Natural killer cell treated with Interleukin-12 subunit alpha and Interleukin-12 subunit beta and Interleukin-15 and Interleukin-18, amount 100 ng/mL, for 72 hours (primary cell): ENCODE measurements around the gene AHNAK. TPM values are rescaled to one million over a fixed set of nuclear protein-coding genes. Genes with fewer than 3 reads are reported as not detected.

Experiments used
- ATAC-seq, 2 donors: fragments of 150-1000 bp; cut with Tn5 transposase in 1 of 2; sonication (Bioruptor Pico), chemical (Tn5 transposase) in 1 of 2; 2 replicates each; pipeline ENCODE4 v1.10.0; 2021
- DNase-seq: peaks from one replicate; pipeline ENCODE4 v3.0.0; 2022; ENCODE audit warnings: low spot score
- H3K27ac Mint-ChIP-seq, 2 donors: 1 replicate in 1 of 2; 2 replicates in 1 of 2; pipeline ENCODE4 v1.8.0; 2022; ENCODE audit warnings: mixed read lengths in 2 of 2, mild to moderate bottlenecking in 1 of 2, moderate library complexity in 1 of 2
- H3K27me3 Mint-ChIP-seq, 2 donors: 1 replicate in 1 of 2; 2 replicates in 1 of 2; pipeline ENCODE4 v1.8.0; 2022; ENCODE audit warnings: mixed read lengths in 2 of 2
- H3K36me3 Mint-ChIP-seq: one replicate; pipeline ENCODE4 v1.8.0; 2022; ENCODE audit warnings: mixed read lengths
- H3K4me1 Mint-ChIP-seq, 2 donors: 1 replicate in 1 of 2; 2 replicates in 1 of 2; pipeline ENCODE4 v1.8.0; 2022; ENCODE audit warnings: low read depth in 2 of 2, mixed read lengths in 2 of 2, mild to moderate bottlenecking in 1 of 2
- H3K4me3 Mint-ChIP-seq: one replicate; pipeline ENCODE4 v1.8.0; 2022; ENCODE audit warnings: mixed read lengths
- H3K9me3 Mint-ChIP-seq: 2 replicates; pipeline ENCODE4 v1.8.0; 2022; ENCODE audit warnings: mixed read lengths
- total RNA-seq, 2 donors: library from RNA; stranded (reverse); gene quantifications; one replicate each; pipeline ENCODE4 v1.2.3, GENCODE V29; 2022

Gene AHNAK
- total RNA-seq, 2 donors from 2014 or later: 49.2 to 60.0 TPM

DNA sequence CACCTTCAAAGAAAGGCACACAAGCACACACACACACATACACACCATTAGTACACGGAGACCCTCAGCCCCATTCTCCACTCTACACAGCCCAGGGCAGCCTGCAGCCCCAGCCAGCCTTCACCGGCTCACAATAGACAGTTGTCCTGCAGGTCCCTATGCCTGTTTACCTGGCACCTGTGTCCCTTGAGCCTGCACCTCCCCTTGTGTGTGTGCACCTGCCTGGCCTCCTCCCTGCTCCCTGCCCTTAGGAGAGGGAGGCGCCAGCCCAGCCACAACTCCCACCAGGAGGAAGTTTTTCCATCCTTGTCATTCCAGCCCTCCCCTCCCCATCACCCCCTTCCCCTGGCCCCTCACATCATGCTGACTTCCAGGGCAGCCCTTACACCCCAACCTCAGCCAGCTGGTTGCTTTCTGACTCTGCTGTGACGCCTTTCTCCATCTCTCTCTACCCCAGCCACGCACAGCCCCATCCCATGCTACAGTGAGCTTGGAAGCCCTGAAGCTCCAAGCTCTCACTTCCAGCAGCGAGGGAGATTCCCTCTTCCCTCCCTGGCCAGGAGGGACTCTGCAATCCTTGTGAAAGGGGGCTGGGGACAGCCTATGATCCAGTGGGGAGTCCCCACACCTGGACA is 4.4 kb downstream of the AHNAK start:
- ATAC-seq (no peak), DNase-seq (no peak)
- Mint-ChIP-seq H3K27me3 (no peaks in the 10 kb centered on the region), H3K4me1 (peaks cover 62 to 63% of the 10 kb centered on the region in 2 donors), H3K4me3 (peak overlapping the region; percentile 83), H3K27ac (peak overlapping the region; percentile 91 to 97), H3K36me3 (no peaks in the 10 kb centered on the region), H3K9me3 (no peaks in the 10 kb centered on the region)

DNA sequence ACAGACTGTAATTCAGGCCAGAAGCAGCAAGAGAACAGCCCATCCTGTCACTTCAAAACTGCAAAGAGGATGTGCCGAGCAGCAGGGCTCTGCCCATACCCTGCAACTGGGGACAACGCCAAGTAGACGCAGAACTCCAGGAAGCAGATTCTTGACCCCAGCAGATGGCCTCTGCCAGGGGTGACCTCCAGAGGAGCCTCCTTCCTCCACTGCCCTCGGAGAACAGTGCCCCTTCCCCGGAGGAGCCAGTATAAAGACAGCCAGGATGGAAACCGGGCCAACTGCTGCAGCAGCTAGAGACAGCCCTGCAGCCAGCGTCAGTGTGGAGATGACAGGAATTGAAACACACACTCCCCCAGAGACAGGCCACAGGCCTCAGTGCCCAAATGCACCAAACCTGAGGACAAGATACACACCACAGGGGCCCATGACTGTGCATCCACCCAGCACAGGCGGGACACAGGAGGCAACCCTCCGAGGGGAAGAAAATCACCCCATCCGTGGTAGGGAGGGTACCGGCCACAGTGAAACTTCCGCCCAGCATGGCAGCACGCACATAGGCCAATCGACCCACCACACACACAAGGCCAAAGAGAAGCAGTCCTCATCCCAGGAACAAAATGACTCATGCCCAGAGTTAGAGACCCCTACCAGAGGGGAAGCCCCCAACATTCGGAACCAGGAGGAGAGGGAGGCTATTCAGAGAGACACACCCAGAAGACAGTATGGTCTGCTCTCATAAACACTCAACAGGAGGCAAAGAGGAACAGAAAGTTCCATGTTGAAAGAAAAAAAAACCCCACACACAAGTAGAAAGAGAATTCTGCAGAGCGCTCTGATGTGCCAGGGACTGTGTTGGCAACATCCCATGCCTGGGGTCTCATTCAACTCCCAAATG is 5.6 kb downstream of the AHNAK start:
- ATAC-seq: peak; percentile 43 to 74
- Mint-ChIP-seq H3K36me3 (no peaks in the 10 kb centered on the region), H3K4me1 (peaks cover 65 to 67% of the 10 kb centered on the region in 2 donors), H3K27ac (peak overlapping the region; percentile 91 to 97), H3K27me3 (no peaks in the 10 kb centered on the region), H3K4me3 (peak overlapping the region; percentile 83), H3K9me3 (no peaks in the 10 kb centered on the region)
- no peak for DNase-seq

DNA sequence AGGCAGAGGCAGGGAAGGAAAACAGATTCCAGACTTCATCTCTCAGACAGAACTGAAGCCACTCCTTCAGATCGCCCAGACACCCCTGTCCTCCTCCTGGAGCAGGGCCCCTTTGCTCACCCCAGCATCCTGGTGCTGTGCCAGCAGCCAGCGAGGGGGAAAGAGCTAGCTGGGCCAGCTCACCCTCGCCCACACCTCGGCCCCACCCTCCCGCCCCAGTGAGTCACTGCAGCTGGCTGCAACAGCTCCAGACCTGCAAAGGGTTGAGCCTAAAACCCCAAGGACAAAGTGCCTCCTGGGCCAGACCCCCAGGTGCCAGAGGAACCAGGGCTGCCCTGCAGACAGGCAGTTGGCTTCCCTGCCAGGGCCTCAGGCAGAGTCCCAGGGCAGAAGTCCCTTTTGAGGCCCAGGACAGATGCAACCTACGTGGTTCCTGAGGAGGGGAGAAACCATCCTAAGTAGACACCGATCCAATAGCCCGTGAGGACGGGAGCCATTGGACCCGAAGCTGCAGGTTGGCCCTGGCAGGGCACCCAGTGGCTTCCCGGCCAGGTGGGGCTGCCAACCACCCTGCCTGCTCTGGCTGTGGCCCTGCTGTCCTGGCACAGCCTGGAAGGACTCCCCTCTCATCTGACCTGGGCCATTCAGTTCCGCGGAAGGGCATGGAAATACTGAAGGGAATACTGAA is 7.2 kb downstream of the AHNAK start:
- no peaks in the 10 kb centered on the region for H3K27me3 Mint-ChIP-seq
- peak; percentile 28 to 55 for ATAC-seq
- no peak for DNase-seq
- H3K36me3 Mint-ChIP-seq: peaks cover 3% of the 10 kb centered on the region
- no peaks in the 10 kb centered on the region for H3K9me3 Mint-ChIP-seq
- peaks cover 59 to 60% of the 10 kb centered on the region in 2 donors for H3K4me1 Mint-ChIP-seq
- peak overlapping the region; percentile 63 for H3K4me3 Mint-ChIP-seq
- peak overlapping the region; percentile 70 to 91 for H3K27ac Mint-ChIP-seq

DNA sequence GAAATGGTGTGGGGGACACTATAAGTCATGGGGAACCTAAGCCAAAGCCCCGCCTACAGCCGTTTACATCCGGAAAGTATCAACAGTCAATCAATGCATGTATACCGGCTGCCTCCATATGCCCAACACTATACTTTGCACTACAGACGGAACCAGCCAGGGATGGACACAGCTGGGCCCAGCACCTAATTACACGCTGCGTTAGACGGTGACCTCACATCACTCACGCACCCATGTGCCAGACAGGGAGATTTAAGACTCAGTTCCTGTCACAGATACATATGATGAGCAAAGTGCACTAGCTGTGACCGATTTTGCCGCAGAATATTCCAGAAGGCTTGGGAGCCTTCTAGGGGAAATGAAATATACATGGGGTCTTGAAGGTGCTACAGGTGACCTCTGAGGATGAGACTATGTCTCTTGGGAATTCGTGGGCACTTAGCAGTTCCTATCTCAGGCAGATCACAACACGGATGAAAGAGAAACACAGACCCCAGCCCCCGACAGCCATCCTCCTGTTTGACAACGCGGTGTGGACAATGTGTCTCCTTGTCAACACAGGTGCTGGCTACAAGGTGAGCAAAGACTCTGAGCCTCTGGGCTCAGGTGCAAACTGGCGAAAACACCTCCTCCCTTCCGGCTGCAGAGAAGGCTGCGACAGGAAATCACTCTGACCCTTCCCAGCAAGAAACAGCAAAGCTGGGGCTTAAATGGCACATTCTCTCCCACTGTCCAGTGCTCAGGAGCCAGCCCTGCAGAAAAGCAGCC is 8.0 kb downstream of the AHNAK start:
- H3K27ac Mint-ChIP-seq: peak overlapping the region; percentile 70 to 91
- DNase-seq: no peak
- no peak for ATAC-seq
- H3K27me3 Mint-ChIP-seq: no peaks in the 10 kb centered on the region
- H3K4me3 Mint-ChIP-seq: peak overlapping the region; percentile 63
- H3K36me3 Mint-ChIP-seq: peaks cover 4% of the 10 kb centered on the region
- H3K4me1 Mint-ChIP-seq: peaks cover 54 to 55% of the 10 kb centered on the region in 2 donors
- no peaks in the 10 kb centered on the region for H3K9me3 Mint-ChIP-seq

DNA sequence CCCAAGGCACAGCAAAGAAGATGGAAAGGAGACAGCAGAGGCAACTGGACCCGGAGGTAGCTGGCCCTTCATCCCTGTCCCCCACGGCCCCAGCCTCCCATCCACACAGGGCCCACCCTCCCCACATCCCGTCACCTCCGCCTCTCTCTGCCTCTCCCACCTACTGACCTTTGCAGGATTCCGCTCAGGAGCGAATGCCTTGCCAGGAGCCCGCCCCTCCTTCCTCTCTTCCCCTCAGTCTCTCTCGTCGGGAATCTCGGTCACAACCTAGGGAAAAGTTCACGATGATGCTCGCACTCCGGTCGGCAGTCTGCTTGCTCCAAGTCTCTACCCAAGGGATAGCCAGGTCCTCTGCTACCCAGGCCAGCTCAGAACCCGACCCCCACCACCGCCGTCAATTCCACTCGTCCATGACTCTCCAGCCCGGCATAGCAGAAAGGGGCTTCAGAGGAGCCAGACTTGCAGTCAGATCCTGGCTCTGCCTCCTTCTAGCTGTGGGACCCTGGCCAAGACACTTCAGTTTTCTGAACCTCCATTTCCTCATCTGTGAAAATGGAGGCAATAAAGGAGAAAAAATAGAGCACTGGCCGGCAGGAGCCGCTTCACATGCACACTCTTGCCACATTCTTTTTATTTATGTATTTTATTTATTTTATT is 10.2 kb downstream of the AHNAK start:
- no peak overlapping the region for H3K4me3 Mint-ChIP-seq
- H3K27me3 Mint-ChIP-seq: no peaks in the 10 kb centered on the region
- ATAC-seq (no peak), DNase-seq (no peak)
- H3K36me3 Mint-ChIP-seq: peaks cover 4% of the 10 kb centered on the region
- H3K4me1 Mint-ChIP-seq: peaks cover 33 to 36% of the 10 kb centered on the region in 2 donors
- no peaks in the 10 kb centered on the region for H3K9me3 Mint-ChIP-seq
- peak overlapping the region; percentile 23 to 55 for H3K27ac Mint-ChIP-seq

DNA sequence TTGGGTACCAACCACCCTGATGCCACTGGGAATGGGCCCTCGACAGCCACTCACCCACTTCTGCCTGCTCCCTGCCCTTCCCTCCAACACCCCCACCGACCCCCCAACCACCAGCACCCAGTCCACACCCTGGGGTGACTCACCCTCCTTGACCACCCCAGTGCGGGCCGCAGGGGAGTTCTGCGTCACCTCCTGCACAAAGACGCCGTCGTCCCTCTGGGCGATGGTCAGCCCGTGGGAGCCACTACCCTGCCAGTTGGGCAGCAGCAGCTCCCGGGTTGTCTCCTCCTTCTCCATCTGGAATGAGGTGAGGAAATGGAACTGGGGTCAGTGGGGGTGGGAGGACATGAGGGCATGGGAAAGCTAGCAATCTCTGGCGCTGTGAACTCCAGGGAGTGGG is 10.8 kb downstream of the AHNAK start:
- ATAC-seq (no peak), DNase-seq (no peak)
- no peak overlapping the region for H3K4me3 Mint-ChIP-seq
- peaks cover 4% of the 10 kb centered on the region for H3K36me3 Mint-ChIP-seq
- no peak overlapping the region for H3K27ac Mint-ChIP-seq
- H3K4me1 Mint-ChIP-seq: peaks cover 26 to 32% of the 10 kb centered on the region in 2 donors
- H3K27me3 Mint-ChIP-seq: no peaks in the 10 kb centered on the region
- no peaks in the 10 kb centered on the region for H3K9me3 Mint-ChIP-seq

DNA sequence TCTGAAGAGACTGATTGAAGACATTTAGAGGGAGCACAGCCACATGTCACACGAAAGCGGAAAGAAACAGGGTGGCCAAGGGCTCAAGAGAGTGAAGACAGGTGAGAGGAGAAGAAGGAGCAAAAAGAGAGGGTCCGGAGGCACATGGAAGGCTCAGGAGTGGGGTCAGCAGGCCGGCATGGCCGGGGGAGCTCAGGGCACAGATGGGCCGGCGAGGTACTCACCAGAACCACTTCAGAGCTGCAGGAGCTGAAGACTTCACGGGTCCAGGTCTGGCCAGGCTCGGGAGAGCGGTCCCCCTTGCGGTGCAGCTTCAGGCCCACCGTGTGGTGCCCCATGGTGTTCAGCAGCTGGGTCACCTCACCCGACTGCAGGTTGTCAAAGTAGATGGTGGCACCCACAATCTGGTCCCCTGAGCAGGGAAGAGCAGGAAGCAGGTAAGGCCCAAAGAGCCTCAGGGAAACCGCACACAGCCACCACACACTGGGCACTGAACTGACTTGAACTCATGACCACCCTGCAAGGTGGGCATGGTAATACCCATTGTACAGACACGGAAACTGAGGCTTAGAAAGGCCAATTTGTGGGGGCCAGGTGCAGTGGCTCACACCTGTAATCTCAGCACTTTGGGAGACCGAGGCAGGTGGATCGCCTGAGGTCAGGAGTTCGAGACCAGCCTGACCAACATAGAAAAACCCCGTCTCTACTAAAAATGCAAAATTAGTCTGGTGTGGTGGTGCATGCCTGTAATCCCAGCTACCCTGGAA is 11.6 kb downstream of the AHNAK start:
- H3K27ac Mint-ChIP-seq: peak overlapping the region in 1 of 2 donors; percentile 82
- peaks cover 26 to 32% of the 10 kb centered on the region in 2 donors for H3K4me1 Mint-ChIP-seq
- peaks cover 4% of the 10 kb centered on the region for H3K36me3 Mint-ChIP-seq
- no peaks in the 10 kb centered on the region for H3K27me3 Mint-ChIP-seq
- DNase-seq (no peak), ATAC-seq (no peak)
- no peak overlapping the region for H3K4me3 Mint-ChIP-seq
- no peaks in the 10 kb centered on the region for H3K9me3 Mint-ChIP-seq

DNA sequence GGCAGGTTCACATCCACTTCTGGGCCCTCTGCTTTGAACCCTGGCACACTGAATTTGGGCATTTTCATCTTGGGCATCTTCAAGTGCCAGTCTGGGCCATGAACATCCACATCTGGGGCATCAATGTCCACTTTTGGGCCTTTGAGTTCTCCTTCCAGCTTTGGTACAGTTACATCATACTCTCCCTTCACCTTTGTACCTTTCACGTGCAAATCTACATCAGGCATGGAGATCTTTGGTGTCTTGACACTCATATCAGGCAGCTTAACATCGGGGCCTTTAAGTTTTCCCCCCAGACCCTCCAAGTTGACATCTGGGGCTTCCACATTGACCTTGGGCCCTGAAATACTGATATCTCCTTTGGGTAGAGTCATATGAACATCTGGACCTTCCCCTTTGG is 14.5 kb downstream of the AHNAK start:
- peak overlapping the region; percentile 66 to 89 for H3K27ac Mint-ChIP-seq
- H3K9me3 Mint-ChIP-seq: no peaks in the 10 kb centered on the region
- H3K27me3 Mint-ChIP-seq: no peaks in the 10 kb centered on the region
- no peak overlapping the region for H3K4me3 Mint-ChIP-seq
- H3K4me1 Mint-ChIP-seq: peaks cover 14 to 33% of the 10 kb centered on the region in 2 donors
- peaks cover 11% of the 10 kb centered on the region for H3K36me3 Mint-ChIP-seq
- DNase-seq (no peak), ATAC-seq (no peak)

DNA sequence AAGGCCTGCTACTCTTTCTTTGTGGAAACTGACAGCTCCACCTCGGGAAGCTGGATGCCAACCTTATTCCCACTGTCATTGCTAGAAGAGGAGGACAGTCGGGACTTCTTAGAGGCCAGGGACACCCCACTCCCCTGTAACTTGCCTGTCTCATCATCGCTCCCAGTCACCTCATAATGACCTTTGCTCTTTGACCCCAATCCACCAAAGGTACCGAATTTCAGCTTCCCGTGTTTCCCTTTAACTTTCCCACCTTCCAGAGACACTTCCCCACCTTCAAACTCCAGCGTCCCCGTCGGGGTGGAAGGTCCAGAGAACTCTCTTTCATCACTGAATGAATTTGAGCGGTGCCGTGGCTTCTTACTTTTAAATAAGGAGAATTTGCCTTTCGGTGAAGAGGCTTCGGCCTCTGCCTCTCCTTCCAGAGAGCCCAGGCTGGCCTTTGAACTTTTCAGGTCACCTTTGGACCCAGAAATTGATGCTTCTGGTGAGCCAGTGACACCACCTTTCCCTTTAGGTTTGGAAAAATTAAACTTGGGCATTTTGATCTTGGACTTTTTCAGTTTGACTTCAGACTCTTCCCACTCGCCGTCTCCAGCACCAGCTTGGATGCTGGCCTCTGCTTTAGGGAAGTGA is 29.8 kb downstream of the AHNAK start:
- Mint-ChIP-seq H3K36me3 (no peaks in the 10 kb centered on the region), H3K27me3 (no peaks in the 10 kb centered on the region), H3K4me1 (peaks cover 5 to 19% of the 10 kb centered on the region in 2 donors), H3K4me3 (no peak overlapping the region), H3K9me3 (no peaks in the 10 kb centered on the region), H3K27ac (peak overlapping the region; percentile 47 to 79)
- DNase-seq (no peak), ATAC-seq (no peak)

DNA sequence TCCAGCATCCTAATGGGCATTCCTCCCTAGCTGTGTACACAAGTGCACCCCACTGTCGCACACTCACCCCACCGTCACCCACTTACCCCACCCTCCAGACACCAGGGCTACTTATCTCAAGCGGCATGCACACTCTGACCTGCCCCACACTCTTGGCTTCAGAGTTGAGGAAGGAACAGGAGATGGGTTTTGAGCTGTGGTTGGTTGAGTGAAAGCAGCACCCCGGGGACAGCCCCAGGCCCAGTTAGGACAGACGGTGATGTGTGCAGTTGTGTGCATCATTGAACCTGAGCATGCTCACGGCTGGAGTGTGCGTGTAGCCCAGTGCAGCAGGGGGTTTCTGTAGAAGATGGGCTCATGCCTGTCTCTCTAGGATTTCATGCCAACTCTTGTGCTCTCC is 32.5 kb downstream of the AHNAK start:
- ATAC-seq (peak in 1 of 2 donors; percentile 73), DNase-seq (no peak)
- Mint-ChIP-seq H3K36me3 (no peaks in the 10 kb centered on the region), H3K27ac (no peak overlapping the region), H3K27me3 (no peaks in the 10 kb centered on the region), H3K9me3 (no peaks in the 10 kb centered on the region), H3K4me3 (no peak overlapping the region), H3K4me1 (peaks cover 5 to 23% of the 10 kb centered on the region in 2 donors)

DNA sequence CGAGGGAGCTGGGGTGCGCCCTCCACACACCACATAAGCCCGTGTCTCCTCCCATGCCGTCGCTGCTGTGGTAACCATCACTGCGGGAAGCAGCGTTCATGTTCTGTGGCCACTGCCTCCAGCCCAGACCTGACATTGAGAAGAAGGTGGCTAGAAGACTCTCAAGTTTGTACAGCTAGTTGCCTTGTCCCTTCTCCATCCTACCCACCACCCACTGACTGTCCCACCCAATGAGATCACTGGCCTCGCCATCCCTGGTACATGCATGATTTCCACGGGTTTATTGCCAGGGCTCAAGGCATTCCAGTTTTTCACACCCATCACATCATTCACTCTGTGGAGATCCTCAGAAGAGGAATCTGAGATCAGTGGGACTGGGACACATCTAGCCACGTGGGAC is 33.0 kb downstream of the AHNAK start:
- Mint-ChIP-seq H3K27me3 (no peaks in the 10 kb centered on the region), H3K36me3 (no peaks in the 10 kb centered on the region), H3K4me3 (no peak overlapping the region), H3K9me3 (no peaks in the 10 kb centered on the region), H3K4me1 (peaks cover 5 to 26% of the 10 kb centered on the region in 2 donors), H3K27ac (no peak overlapping the region)
- ATAC-seq (no peak), DNase-seq (no peak)

DNA sequence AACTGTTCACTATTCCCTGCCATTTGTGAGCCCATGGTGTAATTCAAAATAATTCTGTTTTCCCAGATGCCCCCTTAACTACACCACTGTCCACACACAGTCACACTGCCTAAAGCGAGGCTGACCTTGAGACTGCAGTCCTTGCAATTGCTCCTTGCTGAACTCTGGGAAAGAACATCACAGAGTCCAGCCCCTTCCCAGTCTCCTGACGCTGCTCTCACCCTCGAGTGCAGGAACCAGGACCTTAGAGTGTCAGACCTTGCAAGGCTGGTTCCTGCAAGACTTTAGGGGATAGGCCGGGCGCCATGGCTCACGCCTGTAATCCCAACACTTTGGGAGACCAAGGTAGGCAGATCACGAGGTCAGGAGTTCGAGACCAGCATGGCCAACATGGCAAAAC is 33.6 kb downstream of the AHNAK start:
- Mint-ChIP-seq H3K27ac (no peak overlapping the region), H3K36me3 (no peaks in the 10 kb centered on the region), H3K9me3 (no peaks in the 10 kb centered on the region), H3K4me1 (peaks cover 5 to 25% of the 10 kb centered on the region in 2 donors), H3K27me3 (no peaks in the 10 kb centered on the region), H3K4me3 (no peak overlapping the region)
- no peak for ATAC-seq
- no peak for DNase-seq
